HG03469 (cell line): ENCODE data around the gene ZC2HC1B.
A peak's percentile ranks its signal among the peaks of the same experiment; 100 is the strongest.

Experiments
- ATAC-seq: cut with Tn5 transposase; IDR thresholded peaks from one replicate; pipeline ENCODE4 v1.9.1; 2021; ENCODE audit warnings: mild to moderate bottlenecking, moderate library complexity, moderate number of reproducible peaks; ENCODE audit not compliant: unreplicated experiment

Gene ZC2HC1B

DNA sequence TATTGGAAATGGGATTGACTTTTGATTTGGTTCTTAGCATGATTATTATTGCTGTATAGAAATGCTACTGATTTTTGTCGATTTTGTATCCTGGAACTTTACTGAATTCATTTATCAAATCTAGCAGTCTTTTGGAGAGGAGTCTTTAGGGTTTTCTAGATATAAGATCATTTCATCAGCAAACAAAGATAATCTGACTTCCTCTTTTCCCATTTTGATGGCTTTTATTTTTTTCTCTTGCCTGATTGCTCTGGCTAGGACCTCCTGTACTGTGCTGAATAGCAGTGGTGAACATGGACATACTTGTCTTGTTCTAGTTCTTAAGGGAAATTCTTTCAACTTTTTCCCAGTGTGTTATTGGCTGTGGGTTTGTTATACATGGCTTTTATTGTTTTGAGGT is 64.6 kb downstream of the ZC2HC1B start:
- ATAC-seq = no peak

DNA sequence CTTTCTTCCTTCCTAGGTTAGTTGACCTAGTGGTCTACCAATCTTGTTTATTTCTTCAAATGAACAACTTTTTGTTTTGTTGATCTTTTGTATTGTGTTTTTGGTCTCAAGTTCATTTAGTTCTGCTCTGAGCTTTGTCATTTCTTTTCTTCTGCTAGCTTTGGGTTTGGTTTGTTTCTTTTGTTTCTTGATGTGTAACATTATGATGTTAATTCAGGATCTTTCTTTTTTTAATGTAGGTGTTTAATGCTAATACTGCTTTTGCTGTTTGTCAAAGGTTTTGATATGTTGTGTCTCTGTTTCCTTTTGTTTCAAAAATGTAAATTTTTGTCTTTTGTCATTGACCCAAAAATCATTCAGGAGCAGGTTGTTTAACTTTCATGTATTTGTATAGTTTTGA is 65.7 kb downstream of the ZC2HC1B start:
- no peak for ATAC-seq

DNA sequence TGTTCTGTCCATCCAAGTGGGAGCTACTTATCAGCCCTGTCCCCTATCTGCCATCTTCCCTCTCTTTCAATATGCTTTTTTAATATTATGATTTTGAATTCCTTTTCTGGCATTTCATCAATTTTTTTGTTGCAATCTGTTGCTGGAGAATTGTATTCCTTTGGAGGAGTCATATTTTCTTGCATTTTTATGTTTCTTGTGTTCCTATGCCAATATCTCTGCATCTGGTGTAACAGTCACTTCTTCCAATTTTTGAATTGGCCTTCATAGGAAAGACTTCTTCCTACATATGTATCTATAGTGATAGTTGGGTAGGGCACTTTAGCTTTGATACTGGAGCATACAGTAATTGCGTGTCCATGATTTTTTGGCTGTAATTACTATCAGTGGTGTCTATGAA is 70.1 kb downstream of the ZC2HC1B start:
- no peak for ATAC-seq

DNA sequence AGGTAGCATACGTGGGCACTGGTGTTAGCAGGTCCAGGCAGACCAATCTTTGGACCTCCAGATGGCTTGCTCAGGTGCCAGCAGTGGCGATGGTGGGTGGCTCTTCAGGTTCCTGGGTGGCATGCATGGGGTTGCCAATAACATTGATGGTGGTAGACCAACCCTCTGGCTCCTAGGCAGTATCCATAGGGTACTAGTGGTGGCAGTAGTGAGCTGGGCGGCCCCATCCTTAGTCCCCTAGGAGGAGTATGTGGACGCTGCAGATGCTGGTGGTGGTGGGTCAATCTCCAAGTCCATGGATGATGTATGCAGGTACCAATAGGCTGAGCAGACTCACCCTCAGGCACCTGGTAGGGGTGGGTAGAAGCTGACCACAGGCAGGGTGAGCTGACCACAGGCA is 70.6 kb downstream of the ZC2HC1B start:
- no peak for ATAC-seq

DNA sequence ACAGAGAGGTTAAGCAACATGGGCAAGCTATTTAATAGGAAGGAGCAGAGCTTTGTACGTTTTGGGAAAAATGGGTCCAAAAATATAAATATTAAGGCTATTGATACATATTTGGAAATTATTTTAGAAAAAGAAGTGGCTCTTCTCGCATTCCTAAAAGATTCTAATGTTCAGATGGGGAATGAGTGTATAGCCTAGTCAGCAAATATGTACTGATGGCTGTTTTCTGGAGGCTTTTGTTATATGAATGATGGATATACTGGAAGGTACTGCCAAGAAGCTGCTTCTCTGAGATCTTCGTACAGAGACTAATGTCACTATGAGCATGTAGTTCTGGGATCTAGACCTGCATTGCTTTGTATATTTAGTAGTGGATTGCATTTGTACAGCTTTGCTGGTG is 72.1 kb downstream of the ZC2HC1B start:
- no peak for ATAC-seq

DNA sequence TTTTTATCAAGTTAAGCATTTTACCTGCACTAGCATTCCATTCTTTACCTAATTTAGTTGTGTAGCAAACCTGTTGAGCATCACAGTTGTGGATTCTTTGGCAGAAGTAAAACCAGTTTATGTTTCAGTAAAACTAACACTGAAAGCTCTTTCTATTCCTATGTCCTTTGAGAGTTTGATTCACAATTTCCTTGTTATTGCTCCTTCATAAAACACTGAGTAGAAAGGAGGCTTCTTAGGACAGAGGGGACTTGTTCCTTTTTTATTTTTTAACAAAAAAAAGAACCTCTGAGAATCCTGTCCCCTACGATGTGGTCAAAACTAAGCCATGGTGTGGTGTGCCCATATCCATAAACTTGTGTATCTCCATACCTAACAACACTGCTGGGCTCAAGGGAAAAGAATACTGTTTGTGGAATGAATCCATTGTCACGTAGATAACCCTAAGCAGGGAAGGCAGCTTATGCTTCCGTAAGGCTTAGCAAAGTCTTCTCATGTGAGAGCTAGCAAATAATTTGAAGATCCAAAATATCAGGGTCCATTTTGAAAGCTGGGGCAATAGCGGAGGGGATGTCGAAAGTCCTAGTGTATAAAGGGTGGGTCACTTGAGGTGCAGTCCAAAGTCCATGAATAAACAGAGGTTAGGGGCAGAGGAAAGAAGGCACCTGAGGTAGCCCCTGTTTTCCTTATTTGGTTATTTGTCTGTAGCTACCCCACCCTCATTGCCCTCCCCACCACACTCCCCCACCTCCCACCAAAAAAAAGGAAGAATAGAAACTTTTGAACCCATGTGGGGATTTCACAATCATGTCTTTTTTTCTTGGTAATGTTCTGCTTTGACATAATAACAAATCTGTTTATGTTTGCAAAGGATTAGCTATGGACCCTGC is 72.7 kb downstream of the ZC2HC1B start:
- ATAC-seq = no peak

DNA sequence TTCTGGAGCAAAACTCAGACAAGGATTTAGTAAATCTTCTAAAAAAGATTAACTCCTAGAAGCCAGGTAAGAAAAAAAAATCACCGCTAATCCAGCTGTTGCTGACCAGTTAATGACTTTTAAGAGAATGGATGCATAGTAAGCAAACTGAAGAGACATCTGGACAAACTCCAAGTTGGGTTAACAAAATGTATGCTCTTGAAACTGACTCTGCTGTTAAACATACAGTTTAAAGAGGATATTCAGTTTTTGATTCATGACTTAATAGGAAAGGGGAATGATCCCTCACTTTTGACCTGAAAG is 73.3 kb downstream of the ZC2HC1B start:
- no peak for ATAC-seq

DNA sequence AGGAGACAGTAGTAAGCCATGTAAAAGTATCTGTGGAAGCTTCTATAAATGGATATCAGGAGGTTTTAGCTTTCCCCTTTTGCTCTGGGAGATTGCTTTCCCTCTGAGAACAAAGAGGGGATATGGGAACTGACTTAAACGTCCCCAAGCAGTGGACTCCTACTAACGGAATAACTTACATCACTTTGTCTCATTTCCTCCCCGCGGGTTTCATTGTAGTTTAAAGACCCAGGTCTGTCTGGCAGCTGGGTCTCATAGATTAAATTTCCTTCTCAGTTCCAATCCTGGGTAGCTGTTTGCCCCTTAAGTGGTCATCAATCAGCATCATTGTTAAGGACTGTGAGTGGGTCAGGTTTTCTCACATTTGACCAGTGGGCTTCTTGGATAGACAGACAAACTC is 75.1 kb downstream of the ZC2HC1B start:
- no peak for ATAC-seq

DNA sequence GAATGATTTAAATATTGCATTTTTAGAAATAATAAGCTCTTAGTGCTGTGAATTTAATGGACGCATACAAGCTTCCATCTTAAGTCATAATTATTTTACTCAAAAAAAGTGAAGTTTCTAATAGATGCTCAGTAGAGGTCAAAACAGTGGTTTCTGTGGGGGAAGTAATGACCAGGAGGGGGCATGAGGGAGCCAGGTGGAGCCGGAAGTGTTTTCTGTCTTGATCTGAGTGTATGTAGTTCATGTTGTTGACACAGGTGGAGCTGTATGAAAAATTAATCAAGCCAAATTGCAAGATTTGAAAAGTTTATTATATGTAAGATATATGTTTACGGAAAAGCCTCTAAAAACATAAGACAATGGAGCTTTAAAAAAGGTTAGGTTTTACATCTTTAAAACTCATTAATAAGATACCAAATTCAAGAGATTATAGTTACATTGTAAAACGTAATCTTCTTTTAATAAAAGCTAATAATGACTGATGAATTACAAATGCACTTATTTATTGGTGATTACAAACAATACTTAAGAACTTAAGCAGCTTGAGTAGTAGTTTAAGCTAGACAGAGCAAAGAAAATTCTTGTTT is 75.8 kb downstream of the ZC2HC1B start:
- ATAC-seq = peak; percentile 86

DNA sequence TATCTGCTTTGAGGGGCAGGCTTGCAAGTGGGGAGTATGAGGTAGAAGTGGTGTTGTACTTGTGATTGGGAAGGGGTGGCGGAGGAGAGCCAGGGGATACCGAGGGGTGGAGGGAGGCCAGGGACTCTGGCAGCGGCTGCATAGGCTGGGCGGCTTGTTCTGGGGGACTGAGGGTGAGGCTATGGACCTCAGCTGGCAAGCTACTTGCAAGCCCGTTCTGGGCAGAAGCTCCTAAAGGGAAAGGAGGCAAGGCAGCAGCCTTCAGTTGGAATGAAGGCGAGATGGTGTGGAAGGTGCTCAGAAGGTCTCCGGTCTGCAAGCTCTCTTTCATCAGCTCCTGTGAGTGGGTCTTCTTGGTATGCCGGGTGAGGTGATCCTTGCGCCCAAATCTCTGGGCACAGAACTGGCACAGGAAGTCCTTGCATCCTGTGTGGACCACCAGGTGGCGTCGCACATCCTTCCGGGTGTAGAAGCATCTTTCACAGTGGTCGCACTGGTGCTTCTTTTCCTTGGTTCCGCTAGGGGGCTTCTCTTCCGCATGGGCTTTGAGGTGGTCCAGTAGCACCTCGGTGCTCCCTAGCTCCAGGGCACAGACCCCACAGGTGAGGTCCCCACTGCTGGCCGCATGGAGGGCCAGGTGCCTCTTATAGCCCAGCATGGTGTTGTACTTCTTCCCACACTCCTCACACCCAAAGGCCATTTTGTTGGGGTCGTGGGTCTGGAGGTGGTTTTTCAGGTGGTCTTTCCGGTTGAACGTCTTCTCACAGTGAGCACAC is 77.8 kb downstream of the ZC2HC1B start:
- ATAC-seq = no peak

DNA sequence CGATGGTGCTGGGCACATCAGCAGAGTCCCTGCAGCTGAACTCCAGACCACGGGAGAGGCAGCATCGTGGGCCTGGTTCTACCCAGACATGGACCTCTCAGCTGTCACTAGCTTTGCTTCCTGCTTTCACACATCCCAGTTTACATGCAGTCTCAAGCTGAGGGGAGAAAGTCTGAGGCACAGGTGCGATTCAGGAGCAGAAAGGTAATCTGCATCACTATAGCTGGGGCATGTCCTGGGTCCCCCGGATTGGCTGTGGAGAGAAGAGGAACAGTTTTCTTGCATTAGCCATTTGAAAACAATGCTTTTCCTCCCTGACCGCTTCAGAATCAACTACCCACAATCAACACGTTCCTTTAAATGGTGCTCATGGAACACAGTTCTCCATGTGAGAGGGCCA is 83.9 kb downstream of the ZC2HC1B start:
- ATAC-seq = no peak

DNA sequence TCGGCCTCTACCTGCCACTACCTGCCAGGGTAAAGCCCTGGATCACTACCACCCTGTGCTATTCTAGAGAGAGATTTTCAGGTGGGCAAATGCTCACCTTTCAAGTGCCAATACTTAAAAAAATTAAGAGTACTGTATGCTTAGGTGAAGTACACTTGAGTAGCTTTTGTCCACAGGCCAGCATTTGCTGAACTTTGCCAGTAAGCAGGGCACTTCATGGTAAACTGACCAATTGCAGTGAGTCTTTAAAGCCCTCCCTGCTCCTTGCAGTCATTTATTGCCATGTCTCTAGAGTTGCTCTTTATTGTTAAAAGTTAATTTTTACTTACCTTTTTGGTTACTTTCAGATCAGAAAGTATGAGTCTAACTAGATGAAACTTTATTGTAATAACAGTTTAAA is 85.3 kb downstream of the ZC2HC1B start:
- no peak for ATAC-seq

DNA sequence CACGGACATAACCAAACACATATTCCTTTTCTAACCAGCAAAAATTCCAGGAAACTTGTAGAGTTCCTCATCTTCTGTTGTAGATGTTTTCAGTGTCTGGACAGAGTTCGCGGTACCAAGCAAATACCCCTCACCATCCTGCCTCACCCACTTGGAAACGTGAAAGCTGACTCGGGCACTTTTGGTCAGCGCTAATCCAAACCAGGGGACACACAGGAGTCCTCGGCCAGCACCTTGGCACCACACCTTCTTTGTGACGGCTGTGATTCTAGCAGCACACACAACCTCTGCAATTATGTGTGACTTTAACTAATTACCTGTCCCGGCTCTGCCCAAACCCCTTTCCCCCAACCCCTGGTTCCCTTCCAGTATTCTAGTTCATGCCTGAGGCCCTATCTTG is 85.7 kb downstream of the ZC2HC1B start:
- no peak for ATAC-seq

DNA sequence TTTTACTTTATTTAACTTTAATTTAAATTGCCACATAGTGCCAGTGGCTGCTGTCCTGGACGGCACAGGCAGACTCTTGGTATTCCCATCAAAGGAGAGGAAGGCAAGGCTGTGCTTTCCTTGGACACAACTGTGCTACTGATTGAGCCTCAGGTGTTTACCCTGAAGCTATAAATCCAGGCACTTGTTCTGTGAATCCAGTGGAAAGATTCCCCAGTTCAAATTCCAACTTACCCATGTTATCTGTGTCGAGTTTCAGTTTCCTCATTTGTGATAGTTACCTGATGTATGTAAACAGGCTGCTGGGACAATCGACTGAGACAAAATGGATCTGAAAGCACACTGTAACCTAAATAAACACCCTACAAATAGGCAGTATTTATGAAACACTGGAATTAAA is 86.6 kb downstream of the ZC2HC1B start:
- no peak for ATAC-seq

DNA sequence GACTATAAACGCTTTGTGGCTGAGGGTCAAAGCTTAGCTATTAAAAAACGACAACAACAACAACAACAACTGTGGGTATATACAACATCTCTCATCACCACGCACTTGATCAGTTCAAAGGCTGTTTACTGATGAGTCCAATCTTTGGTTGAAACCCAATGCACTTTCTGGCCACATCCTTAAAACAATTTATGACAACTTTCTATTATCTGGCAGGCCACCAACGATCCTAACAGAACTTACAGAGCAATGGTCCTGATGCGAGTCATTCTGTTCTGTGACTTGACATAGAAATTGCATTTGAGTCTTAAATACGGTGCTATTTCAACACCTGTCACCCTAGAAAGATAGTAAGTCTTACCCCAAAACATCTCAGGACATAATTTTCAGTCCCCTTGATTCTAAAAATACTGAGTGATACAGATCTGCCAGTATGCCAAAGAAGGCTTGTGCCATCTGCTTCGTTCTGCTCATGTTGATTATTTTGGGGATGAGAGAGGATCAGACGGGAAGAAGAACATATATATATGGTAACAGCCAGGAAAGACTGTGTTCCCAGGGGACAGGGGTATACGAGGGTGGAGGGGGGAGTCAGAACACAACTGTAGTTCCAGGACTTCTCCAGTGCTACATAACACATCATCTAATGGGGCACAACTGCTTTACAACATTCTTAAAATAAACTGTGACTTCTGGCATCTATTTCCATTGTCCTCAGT is 87.9 kb downstream of the ZC2HC1B start:
- no peak for ATAC-seq

DNA sequence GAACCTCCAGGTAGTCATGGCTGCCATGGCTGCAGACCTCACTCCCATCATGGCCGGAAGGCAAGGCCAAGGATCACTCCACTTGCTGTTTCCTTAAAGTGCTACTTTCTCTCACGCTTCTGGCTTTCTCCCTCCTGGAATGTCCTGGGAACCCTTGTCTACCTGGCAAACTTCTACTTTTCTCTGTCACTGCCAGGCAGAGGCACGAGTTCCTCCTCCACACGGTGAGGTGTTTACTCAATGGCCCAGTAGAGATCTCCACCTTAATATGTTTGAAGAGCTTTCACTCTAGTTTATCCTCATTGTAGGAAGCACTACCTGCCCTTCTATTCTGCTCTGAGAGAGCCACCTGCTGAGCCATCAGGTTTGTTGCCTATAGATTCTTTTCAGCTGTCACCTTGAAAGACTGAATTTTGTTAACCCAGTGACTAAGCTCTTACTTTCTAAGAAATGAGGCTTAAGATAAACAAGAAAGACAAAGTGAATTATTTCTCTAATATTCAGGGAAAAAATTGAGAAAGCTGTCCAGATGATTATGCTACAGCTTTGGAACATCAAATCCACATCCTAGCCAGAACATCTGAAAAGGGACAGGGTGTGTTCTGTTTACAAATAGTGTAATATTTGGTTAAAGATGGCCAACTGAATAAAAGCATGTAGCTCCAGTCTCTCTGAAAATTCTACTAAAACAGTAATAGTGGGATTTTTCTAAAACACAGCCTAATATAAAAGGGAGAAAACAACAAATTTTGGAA is 88.8 kb downstream of the ZC2HC1B start:
- no peak for ATAC-seq

DNA sequence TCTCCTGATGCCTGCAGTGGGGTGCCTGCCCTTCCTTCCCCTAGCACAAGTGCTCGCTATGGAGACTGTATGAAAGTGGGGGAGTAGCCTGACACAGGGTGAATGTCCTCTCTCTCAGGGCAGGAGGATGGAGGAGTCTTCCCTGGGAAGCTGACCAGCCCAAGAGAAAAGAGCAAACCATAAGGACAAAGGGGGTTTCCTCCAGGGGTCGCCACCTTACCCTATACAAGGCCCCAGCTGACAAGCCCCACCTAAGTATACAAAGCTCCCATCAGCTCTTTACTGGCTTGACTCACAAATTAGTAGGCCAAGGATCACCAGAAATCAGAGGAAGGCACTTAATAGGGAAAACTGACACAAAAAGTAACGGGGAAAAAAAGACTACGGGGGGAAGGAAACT is 89.6 kb downstream of the ZC2HC1B start:
- no peak for ATAC-seq

DNA sequence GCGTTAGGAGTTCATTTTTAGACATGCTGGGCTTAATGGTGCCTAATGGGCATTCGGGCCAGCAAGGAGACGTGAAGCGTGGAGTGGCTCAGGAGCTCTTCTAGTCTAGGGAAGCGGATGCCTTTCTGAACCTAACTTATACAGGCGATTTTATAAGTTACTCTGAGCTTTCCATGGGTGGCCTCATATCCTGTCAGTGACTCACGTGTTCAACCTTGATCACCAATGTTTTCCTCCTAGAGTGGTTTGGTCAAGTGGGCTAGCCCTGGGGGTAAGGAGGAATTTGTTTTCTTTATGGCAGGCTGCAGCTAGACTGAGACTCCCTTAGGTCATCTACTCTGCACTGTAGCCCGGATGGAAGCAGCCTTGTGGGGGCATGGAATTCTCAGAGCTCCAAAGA is 91.7 kb downstream of the ZC2HC1B start:
- no peak for ATAC-seq

DNA sequence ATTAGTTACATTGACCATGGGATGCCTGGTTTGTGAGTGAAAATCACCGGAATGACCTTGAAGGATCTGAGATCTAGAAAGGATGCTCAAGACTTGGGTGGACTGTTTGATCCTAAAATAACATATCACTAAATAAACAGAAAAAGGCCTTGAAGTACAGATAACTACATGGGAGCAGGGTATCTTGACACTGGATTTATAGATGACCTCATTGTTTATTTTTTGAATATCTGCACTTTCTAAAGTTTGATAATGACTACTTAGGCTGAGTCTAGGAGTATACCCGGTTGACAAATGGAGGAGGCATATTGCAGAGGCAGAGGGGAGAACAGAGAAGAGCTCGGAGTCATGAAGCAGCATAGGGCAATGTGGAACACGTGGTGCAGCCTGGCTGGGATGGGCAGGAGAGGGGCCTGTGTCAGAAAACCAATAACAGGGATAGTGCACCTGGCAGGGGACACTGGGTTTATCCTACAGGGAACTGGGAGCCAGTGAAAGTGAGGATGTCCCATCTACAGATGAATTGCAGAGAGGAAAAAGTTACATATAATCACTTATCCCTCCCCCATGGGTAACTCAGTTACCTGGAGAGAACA is 93.5 kb downstream of the ZC2HC1B start:
- no peak for ATAC-seq

DNA sequence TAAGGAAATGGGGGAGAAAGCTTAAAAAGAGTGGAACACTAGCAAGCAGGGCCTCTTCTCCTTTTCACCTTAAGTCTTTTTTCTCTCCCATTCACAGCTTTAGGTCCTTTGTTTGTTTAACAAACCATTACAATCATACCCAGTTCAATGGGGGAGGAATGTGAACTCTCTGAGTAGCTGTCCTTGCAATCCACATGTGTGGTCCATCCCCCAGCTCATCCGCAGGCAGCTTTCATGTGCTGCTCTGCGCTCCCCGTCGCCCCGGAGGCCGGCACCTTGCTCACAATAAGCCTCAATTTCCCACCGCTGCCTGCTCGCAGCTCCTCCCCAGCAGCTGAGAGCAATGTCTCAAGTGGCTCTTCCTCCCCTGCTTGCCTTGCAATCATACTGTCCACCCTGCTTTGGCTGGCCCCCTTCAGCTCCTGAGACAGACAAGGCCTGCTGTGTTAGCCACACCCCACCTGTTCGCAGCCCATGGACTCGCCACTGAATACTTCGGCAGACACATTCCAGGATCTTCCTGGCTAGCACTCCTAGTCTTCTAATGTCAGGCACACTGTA is 94.6 kb downstream of the ZC2HC1B start:
- ATAC-seq = no peak
